Mucosa of rectum (tissue), 2 donors: ENCODE results near the gene NECAP2.
"Not testable (repeated sequence)": the region's sequence is repeated elsewhere in the genome, so short reads cannot be mapped to it uniquely, and the experiment has no call there.

Source experiments
- H3K27ac ChIP-seq, 2 donors: one replicate each; pipeline ENCODE4 v1.7.0; 2013; ENCODE audit warnings: inconsistent platforms in 2 of 2, low read depth in 2 of 2, low read length in 2 of 2
- H3K27me3 ChIP-seq, 2 donors: one replicate each; pipeline ENCODE4 v1.7.0; 2013; ENCODE audit warnings: low read length in 2 of 2; ENCODE audit not compliant: control insufficient read depth in 2 of 2, insufficient read depth in 2 of 2
- H3K36me3 ChIP-seq, 2 donors: one replicate each; pipeline ENCODE4 v1.7.0; 2013; ENCODE audit warnings: low read length in 2 of 2; ENCODE audit not compliant: control insufficient read depth in 2 of 2, insufficient read depth in 2 of 2
- H3K4me1 ChIP-seq, 2 donors: one replicate each; pipeline ENCODE4 v1.7.0; 2013; ENCODE audit warnings: low read length in 2 of 2, mild to moderate bottlenecking in 1 of 2; ENCODE audit not compliant: control insufficient read depth in 2 of 2, insufficient read depth in 2 of 2
- H3K4me3 ChIP-seq, 2 donors: one replicate each; pipeline ENCODE4 v1.7.0; 2013; ENCODE audit warnings: low read length in 2 of 2
- H3K9ac ChIP-seq, 2 donors: one replicate each; pipeline ENCODE4 v1.7.0; 2013; ENCODE audit warnings: low read length in 2 of 2, low read depth in 1 of 2, mild to moderate bottlenecking in 1 of 2
- H3K9me3 ChIP-seq, 2 donors: one replicate each; pipeline ENCODE4 v1.7.0; 2013; ENCODE audit warnings: low read length in 2 of 2; ENCODE audit not compliant: control insufficient read depth in 2 of 2
- donor health status: healthy.
- donor health status: Normal muscosa, but diverticular disease.

NECAP2 gene

DNA sequence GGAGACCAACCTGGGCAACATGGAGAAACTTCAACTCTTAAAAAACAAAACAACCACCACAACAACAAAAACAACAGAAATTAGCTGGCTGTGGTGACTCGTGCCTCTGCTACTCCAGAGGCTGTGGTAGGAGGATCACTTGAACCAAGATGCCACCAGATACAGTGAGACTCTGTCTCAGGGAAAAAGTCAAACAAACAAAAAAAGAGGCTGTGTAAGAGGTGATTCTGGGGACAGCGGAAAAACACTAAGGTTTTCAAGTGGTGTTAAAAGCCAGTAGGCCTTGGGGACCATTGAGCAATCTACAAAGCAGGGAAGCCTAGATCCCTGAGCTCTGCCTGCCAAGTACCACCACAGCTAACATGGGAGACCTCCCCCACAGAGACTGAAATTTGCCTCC is 65.3 kb downstream of the NECAP2 start:
- not testable (repeated sequence) for H3K27me3 ChIP-seq, H3K27ac ChIP-seq, H3K9me3 ChIP-seq, H3K9ac ChIP-seq, H3K4me1 ChIP-seq, H3K36me3 ChIP-seq, H3K4me3 ChIP-seq

- not testable (repeated sequence) for H3K27ac ChIP-seq, H3K4me1 ChIP-seq, H3K36me3 ChIP-seq, H3K4me3 ChIP-seq, H3K9ac ChIP-seq, H3K9me3 ChIP-seq, H3K27me3 ChIP-seq
These were observed 66.0 kb downstream of the NECAP2 start for GRCh38 chr1:16506364-16507136.

DNA sequence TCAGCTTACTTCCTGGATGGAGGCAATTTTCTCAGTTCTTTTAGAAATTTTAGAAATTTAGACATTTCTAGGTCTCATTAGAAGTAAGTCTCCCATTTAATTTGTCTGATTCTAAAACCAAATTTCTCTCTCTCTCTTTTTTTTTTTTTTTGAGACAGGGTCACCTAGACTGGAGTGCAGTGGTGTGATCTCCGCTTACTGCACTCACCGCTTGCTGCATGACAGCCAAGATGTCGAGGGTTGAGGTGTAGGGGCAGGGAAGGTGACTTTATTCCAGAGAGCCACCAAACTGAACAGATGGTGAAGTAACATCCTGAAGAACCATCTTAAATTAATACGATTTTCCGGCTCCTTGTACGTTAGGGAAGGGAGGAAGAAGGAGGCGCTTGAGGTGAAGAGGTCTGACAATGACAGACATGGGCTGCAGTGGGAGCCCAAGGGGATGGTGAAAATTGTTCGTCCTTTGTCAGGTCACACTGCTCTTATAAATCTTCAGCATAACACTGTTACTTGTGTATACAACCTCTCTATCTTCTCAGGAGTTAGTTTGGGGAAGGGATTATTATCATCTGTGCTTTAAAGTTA is 68.4 kb downstream of the NECAP2 start:
- not testable (repeated sequence) for H3K9ac ChIP-seq, H3K4me3 ChIP-seq, H3K36me3 ChIP-seq, H3K27ac ChIP-seq, H3K27me3 ChIP-seq, H3K9me3 ChIP-seq, H3K4me1 ChIP-seq
